ENCODE measurements around the gene DLGAP1.

DNA sequence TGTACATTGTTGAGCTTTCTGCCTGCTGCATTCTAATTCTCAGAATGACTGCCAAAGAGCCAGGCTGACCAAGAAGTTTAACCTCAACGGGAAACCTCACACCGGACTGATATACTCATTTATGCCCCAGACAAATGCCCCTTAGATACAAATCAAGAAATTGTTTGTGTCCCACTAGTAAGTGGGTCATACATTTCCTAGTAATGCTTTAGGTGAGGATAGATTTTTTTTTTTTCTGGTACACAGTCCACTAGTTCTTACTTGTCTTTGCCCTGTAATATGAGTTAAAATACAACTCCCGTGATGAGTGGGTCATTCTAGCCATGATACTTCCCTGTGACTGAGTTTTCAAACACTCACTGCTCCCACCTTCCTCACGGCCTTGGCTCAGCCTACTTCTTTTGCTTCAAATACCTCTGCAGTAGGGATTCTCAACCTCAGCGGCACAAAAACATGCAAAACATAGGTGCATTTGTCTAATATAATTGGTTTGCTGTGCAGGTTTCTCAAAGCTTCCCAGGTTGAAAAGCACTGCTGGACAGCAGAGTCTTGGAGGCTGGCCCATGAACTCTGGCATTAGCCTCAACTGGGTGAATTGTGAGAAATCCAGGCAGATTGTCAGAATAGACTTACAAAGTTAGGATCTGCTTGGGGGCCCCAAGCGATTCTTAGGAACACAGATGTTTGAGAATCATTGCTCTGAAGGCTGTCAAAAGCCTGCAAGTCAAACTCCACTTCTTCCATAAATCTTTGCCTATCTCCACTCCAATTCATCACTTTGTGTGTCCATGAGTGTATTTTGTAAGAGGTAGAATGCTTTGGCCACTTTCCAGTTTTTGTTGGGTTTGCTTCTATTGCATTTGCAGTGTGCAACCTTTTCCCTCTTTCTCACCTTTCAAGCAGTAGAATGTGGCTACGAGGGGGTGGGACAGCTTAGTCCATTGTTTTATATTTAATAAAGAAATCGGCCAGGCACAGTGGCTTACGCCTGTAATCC lies 969.7 kb downstream of the DLGAP1 start:
- TF ChIP-seq ZNF843 (tag by site-specific recombination; IDR thresholded peaks at IDR 0.05) (no peak), ZNF561 (tag by site-specific recombination; IDR thresholded peaks at IDR 0.05; ENCODE audit: borderline replicate concordance) (no peak), ZNF423 (tag by site-specific recombination; IDR thresholded peaks at IDR 0.05) (no peak)
